HG03108 (cell line): ENCODE measurements around the gene PRX.
"Not testable (repeated sequence)": the region's sequence is repeated elsewhere in the genome, so short reads cannot be mapped to it uniquely, and the experiment has no call there.

Experiments
- ATAC-seq: cut with Tn5 transposase; IDR thresholded peaks from one replicate; pipeline ENCODE4 v1.9.1; 2021; ENCODE audit warnings: moderate library complexity; ENCODE audit not compliant: unreplicated experiment

Gene PRX

DNA sequence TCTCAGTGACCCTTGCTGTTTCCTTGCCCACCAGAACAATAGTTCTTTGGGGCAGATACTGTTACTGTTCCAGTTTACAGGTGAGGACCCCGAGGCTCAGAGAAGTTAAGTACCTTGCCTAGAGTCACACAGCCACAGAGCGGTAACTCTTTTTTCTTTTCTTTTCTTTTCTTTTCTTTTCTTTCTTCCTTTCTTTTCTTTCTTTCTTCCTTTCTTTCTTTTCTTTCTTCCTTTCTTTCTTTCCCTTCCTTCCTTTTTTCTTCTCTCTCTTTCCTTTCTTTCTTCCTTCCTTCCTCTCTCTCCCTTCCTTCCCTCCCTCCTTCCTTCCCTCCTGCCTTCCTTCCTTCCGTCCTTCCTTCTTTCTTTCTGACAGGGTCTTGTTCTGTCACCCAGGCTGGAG is 4.9 kb upstream of the PRX start:
- no peak for ATAC-seq

DNA sequence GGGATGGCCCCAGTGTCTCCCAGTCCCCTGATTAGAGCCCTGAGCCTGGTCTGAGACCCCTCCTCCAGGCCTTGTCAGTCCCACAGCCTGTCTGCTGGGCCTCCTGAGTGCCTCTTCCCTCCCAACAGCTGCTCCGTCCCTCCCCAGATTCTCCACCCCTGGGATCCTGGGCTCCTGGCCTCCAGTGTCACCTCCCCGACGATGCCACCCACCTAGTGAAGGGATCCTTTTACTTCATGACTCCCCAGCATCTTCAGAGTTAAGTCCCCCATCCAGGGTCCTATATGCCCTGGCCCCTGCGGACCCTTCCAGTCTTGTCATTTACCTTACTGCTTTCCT is 4.4 kb upstream of the PRX start:
- ATAC-seq: no peak

DNA sequence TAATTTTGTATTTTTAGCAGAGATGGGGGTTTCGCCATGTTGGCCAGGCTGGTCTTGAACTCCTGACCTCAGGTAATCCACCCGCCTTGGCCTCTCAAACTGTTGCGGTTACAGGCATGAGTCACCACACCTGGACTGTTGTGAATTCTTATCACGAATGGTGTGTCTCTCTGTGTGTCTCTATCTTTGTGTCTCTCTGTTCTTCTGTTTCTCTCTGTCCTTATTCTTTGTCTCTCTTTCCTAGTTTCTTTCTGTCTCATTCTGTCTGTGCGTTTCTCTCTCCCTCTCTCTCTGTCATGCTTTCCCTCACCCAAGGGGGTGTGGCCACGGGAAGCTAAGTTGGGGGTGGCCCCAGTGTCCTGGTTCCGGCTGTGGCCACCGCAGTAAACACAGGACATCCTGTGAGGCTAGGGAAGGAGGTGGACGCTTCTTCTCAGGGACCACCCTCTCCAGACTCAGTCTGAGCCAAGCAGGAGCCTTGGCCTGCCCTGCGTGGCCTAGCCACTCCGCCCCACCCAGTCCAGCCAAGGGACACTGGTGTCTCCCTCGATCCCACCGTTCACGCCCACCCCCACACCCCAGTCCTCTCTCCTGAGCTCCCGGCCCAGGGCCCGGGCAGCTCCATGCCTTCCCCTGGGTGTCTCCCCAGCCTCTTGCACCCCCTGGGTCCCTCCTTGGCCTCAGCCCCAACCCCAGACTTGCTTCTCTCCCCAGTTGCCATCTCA is 3.9 kb upstream of the PRX start:
- ATAC-seq: peak; percentile 28

DNA sequence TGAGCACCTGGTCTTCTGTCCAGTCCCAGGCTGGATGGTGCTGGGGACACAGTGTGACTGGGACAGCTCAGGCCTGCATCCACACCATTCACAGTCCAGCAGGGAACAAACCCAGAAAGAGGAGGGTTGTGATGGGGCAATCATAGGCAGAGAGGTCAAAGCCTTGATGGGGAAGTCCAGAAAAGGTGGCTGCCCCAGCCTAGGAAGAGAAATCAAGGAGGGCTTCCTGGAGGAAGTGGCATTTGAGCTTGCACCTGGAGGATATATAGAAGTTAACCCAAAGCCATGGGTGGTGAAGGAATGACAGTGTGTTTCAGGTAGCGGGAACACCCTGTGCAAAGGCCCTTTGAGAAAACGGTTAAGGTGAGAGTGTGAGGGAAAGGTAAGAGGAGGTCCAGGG is 2.6 kb upstream of the PRX start:
- no peak for ATAC-seq

DNA sequence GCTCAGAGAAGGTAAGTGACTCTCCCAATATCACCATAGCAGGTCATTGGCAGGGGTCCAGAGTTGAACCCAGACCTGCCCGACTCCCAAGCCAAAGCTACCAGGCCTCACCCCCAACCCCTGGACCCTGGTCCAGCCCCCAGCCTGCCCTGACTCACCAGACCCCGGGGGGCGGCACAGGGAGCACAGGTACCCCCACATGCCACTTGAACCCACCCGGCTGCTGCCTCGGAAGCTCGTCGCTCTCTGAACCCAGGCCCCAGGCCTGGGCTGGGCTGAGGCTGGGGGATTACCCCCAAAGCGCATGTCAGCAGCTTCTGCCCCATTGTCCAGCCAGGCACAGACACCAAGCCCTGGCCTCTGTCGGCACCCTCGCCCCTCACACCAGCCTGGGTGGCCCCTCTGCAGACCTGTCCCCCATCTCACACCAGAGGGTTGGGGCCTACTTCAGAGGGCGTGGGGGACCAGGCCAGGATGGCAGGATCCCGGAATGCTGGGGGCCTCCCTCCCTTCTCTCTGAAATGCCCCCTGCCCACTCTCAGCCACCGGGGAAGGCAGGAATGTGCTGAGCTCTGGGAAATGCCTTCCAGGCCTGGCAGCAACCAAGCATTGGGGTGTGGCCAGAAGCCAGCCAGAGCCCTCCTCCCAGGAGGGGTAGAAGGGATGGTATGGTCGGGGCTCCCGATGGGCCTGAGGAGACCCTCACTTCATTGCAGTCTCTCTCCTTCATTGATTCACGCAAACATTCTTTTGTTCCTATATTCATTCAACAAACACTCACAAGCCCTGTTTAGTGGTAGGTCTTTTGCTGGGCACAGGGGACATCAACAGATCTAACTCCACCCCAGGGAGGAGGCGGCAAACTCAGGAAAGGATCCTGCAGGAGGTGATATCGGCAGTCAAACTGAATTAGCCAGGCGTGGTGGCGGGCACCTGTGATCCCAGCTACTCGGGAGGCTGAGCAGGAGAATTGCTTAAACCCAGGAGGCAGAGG is 1.7 kb upstream of the PRX start:
- no peak for ATAC-seq

DNA sequence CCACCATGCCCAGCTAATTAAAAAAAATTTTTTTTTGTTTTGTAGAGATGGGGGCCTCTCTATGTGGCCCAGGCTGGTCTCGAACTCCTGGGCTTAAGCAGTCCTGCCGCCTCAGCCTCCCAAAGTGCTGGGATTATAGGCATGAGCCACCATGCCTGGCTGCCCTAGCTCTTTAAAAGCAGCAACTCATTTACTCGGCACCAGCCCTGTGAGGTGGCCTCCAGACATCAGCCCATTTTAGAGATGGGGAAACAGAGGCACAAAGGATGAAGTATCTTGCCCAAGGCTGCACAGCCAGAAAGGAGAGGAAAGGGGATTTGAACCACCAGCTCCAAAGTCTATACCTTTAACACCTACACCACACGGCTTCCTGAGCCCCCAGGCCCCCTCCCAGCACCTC is 312 bp downstream of the PRX start:
- no peak for ATAC-seq

DNA sequence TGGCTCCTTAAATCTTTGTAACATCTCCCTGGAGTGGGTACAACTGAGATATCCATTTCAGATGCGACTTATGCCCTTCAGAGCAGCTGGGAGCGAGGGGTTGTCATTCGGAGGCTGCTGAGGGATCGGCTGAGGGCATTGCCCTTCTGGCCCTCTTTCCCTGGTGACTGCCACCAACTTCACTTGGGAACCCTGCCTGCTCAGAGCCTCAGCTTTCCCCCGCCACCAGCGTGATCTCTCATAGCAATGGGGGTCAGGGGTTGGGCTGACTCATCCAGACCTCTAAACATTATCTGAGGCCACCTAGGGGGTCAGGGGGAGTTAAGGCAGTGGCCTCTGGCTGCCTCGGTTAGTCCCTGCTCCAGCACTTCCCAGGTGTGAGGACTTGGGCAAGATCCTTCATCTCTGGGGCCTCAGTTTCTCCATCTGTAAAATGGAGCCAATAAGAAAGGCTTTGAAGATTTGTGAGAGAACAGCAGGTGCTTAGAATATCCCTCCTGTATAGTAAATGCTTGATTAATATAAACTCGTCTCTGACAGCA is 1.1 kb downstream of the PRX start:
- ATAC-seq: no peak

DNA sequence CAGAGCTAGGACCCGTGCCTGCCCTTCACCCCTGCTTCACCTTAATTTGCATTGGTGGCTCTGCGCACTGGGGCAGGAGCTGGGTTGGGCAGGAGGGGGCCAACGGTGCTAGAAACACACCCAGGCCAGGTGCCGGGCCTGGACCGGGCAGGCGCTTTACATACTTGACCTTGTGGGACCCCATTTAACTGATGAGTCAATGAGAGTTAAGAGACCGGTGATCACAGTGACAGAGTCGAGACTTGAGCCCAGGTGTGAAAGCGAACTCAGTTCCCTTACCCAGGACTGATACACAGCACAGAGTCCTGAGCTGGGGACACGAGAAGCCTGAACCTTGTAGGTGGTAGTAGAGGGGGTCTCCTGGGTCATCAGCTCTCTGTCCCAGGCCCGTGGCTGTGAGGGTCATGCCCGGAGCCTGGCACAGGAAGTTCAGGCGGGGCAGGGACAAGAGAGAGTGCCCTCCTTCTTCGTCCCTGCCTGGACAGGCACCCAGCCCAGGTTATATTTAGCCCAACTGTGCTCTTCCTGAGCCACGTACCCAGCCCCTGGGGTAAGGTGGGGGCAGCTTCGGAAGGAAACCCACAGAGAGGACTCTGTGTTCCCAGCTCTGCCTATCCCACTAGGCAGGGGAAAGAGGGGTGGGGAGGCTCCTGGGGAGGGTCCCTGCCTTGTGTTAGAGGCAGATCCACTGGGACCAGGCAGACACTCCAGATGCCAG is 1.9 kb downstream of the PRX start:
- ATAC-seq: no peak

DNA sequence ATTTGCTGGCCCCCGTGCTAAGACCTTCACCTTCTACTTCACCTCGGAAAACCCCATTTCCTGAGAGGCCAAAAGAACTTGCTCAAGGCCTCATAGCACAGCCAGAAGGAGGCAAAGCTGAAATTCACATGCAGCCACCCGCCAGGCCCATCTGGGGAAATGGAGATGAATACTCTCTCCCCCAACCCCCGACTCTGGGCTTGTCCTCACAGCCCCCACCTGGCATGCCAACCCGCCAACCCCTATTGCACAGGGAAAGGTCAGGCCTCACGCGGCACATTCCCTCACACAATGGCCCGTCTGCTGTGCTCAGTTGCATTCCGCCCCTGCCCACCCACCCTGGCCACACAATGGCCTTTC is 3.2 kb downstream of the PRX start:
- ATAC-seq: no peak

DNA sequence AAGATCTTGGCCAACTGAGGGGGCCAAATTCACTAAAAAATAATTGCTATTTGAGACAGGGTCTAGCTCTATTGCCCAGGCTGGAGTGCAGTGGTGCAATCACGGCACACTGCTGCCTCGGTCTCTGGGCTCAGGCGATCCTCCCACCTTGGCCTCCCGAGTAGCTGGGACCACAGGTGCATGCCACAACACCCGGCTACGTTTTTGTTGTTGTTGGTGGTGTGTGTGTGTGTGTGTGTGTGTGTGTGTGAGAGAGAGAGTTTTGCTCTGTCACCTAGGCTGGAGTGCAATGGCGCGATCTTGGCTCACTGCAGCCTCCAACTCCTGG is 4.6 kb downstream of the PRX start:
- not testable (repeated sequence) for ATAC-seq

DNA sequence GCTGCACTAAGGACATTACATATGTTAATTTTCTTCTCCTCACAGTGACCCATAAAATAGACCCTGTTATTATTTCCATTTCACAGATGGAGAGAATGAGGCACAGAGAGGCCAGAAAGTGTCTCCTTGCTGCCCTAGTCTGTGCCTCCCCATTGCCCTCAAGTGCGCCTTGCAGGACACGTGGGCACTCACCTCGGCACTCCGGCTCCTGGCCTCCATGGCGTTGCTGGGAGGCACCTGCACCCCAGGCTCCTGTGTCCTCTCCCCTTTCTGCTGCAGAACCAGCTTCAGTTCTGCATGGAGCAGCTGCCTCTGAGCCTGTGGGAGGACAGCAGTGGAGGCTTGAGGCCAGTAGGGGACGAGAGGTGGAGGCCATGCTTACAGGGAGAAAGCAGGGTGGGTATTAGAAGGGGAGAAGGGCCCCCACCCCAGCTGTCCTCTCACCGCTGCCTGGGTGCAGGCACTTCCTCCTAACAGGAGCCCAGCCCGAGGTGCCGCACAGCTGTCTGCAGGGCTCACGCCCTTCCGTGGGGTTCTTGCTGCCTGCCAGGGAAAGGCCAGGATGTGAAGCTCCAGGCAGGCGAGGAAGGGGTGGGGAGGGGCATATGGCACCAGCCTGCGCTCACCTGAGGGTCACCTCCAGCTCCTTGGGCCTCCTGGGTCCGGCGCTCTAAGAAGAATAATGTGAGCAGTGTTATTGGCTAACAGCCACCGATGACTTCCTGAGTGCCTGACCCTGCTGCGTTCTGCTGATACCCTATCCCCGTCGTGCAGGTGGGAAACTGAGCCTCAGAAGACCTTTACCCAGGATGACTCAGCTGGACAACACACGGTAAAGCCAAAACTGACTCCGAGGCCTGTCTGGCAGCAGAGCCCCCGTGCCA is 5.2 kb downstream of the PRX start:
- no peak for ATAC-seq

DNA sequence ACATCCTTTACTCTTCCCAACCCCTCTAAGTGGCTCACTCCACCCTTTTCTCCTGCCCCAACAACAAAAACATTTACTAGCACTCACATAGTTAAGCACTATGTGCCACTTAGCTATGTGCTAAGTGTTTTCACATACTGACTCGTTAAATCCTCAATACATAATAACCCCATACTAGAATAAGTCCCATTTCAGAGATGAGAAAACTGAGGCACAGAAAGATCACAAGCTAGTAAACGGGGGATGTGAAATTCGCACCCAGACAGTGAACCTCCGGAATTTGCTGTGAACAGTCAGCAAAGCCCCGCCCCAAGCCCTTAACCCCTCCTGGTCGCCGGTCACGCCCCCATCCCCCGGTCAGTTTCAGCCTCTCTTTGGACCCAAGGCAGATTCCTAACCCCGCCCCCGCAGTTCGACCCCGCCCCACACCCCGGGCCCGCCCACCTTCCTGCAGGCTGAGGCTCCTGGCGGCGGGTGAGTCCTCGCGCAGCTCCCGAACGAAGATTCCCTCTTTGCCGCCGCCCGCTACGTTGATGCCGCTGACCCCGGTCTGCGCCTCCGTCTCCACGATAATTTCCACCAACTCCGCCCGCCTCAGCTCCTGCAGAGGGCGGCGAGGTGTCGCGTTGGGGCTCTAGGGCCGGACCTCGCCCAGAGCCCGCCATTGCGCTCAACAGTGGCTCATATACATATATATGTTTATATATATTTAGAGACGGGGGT is 9.8 kb downstream of the PRX start:
- peak; percentile 53 for ATAC-seq

DNA sequence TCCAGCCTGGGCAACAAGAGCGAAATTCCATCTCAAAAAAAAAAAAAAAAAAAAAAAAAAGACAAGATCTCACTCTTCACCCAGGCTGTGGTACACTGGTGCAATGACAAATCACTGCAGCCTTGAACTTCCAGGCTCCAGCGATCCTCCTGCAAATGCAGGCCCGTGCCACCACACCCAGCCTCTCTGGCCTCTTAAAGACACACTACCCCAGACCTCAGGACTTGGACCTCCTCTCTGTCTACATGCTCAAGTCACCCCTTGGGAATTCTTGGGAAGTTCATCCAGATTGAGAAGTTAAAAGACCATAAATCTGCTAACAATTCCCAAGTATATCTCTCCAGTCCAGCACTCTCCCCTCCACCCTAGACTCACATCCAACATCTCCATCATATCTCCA is 12.6 kb downstream of the PRX start:
- ATAC-seq: no peak

DNA sequence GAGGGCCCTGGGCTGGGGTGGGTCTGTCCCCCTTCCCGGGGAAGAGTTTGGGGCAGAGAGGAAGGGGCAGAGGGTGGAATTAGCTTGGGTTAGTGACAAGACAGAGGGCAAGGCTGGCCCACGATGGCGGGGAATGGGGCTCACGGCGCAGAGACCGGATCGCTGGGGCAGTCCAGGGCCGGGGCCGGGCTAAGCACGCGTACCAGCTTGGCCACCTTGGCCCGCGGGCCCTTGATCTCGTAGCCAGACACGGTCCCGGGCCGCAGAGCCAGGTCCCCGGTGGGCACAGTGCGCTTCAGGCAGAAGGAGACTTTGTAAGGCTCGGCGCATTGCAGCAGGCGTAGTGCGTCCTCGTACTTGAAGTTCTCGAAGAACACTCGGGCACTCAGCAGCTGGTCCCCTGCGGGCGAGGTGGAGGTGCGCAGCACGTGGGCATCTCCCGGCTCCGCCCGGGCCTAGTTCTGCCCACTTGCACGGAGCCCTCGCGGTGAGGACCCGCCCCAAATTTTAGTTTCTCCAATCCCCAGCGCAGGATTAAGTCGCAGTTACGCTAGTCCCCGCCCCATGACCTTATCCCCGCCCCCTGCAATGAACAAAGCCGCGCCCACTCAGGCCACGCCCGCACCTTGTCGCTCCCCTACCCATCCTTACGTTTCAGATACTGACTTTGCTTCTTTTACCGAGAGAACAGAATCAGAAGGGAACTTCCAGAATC is 14.6 kb downstream of the PRX start:
- no peak for ATAC-seq

DNA sequence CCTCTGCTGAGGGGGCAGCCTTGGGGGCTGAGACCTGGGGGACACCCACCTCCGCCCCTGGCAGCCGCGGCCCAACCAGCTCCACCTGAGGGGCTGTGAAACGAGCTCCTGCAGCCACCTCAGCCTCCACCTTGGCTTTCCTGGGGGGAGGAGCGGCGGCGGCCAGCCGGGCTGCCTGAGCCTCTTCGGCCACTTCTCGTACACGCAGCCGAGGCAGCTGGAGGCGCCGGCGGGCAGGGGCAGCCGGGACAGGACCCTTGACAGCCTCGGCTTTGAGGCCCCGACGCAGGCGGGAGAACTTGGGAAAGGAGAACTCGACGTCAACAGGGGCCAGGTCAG is 15.6 kb downstream of the PRX start:
- no peak for ATAC-seq

DNA sequence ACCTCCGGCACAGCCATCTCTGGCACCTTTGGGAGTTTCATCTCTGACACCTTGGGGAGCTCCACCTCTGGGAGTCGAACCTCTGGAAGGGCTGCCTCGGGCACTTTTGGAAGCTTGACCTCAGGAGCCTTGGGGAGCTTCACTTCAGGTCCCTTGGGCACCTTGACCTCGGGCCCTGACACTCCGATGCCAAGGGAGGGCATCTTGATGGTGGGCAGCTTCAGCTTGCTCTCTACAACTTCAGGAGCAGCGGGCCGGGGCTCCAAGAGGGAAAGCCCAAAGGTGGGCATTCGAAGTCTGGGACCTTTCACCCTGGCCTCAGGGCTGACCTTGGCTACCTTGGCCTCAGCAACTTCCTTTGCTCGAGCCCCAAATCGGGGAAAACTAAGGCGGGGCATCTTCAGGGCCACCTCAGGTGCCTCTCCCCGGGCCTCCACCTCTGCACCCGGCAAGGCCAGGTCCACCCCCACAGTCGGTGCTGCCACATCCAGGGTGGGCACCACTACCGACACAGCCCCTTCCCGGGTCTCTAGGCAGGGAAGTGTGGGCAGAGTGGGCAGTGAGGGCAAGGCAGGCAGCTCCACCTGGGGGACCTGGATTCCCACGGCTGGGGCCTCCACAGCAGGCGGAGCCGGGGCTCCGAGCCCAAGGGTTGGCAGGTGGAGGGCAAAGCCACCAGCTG is 16.2 kb downstream of the PRX start:
- no peak for ATAC-seq

DNA sequence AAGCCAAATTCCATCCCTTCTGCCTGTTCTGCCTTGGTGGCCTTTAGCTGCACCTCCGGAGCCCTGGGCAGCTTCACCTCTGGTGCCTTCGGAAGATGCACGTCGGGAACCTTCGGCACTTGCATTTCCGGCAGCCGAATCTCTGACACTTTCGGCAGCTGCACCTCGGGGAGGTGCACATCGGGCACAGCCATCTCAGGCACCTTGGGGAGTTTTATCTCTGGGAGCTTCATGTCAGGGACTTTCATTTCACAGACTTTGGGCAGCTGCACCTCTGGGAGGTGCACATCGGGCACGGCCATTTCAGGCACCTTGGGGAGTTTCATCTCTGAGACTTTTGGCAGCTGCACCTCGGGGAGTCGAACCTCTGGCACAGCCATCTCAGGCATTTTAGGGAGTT is 17.2 kb downstream of the PRX start:
- no peak for ATAC-seq

DNA sequence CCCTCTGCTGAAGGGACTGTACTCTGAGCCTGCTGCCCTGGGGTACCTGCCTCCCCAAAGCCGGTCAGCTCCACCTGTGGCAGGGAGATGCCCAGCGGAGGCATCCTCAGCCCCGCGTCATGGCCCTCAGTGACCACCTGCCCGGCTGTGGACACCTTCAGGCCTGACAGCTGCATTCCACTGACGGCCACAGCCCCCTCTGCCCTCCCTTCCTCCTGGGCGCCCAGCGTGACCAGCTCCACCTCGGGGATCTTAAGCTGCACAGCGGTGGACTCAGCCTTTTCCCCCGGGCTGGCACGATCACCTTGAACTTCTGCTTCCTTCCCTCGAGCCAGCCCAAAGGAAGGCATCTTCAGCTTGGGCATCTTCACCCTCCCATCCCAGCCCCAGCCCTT is 18.4 kb downstream of the PRX start:
- ATAC-seq: no peak
